Measurements from ENCODE around the gene COMT.

DNA sequence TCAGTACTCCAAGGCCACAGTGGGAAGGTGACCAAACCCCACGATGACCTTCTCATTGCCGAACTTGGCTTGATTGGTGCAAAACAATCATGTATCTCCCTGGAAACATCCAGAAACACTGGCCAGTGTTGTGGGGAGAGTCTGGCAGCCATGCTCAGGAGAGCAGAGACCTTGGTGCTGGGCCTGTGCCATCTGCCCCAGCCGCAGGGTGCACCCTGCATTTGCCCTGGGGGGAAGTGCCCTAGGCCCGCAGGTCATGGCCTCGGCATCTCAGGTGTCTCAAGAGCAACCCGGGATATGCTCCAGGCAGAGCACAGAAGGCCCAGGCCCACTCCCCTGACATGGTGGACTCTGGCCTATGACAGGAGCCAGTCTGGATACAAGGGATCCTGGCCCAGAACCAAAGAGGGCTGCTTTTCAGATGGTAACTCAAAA, 51.4 kb downstream of the COMT start:
- TF ChIP-seq, protein P1, sequence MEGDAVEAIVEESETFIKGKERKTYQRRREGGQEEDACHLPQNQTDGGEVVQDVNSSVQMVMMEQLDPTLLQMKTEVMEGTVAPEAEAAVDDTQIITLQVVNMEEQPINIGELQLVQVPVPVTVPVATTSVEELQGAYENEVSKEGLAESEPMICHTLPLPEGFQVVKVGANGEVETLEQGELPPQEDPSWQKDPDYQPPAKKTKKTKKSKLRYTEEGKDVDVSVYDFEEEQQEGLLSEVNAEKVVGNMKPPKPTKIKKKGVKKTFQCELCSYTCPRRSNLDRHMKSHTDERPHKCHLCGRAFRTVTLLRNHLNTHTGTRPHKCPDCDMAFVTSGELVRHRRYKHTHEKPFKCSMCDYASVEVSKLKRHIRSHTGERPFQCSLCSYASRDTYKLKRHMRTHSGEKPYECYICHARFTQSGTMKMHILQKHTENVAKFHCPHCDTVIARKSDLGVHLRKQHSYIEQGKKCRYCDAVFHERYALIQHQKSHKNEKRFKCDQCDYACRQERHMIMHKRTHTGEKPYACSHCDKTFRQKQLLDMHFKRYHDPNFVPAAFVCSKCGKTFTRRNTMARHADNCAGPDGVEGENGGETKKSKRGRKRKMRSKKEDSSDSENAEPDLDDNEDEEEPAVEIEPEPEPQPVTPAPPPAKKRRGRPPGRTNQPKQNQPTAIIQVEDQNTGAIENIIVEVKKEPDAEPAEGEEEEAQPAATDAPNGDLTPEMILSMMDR (tag by site-specific recombination; IDR thresholded peaks at IDR 0.05) = no peak
- TF ChIP-seq, protein P2, sequence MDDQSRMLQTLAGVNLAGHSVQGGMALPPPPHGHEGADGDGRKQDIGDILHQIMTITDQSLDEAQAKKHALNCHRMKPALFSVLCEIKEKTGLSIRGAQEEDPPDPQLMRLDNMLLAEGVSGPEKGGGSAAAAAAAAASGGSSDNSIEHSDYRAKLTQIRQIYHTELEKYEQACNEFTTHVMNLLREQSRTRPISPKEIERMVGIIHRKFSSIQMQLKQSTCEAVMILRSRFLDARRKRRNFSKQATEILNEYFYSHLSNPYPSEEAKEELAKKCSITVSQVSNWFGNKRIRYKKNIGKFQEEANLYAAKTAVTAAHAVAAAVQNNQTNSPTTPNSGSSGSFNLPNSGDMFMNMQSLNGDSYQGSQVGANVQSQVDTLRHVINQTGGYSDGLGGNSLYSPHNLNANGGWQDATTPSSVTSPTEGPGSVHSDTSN (CRISPR knock-in tag; IDR thresholded peaks at IDR 0.05) = no peak
- no peak for TF ChIP-seq ZNF416 (tag by site-specific recombination; IDR thresholded peaks at IDR 0.05)
- TF ChIP-seq ZNF24 (tag by site-specific recombination; IDR thresholded peaks at IDR 0.05) = no peak
- TF ChIP-seq SP2 (tag by site-specific recombination; IDR thresholded peaks at IDR 0.05) = no peak
- TF ChIP-seq ZNF174 (tag by site-specific recombination; IDR thresholded peaks at IDR 0.05) = no peak
- no peak for TF ChIP-seq MYNN (tag by site-specific recombination; IDR thresholded peaks at IDR 0.05; ENCODE audit: borderline replicate concordance)
- TF ChIP-seq, protein P3, sequence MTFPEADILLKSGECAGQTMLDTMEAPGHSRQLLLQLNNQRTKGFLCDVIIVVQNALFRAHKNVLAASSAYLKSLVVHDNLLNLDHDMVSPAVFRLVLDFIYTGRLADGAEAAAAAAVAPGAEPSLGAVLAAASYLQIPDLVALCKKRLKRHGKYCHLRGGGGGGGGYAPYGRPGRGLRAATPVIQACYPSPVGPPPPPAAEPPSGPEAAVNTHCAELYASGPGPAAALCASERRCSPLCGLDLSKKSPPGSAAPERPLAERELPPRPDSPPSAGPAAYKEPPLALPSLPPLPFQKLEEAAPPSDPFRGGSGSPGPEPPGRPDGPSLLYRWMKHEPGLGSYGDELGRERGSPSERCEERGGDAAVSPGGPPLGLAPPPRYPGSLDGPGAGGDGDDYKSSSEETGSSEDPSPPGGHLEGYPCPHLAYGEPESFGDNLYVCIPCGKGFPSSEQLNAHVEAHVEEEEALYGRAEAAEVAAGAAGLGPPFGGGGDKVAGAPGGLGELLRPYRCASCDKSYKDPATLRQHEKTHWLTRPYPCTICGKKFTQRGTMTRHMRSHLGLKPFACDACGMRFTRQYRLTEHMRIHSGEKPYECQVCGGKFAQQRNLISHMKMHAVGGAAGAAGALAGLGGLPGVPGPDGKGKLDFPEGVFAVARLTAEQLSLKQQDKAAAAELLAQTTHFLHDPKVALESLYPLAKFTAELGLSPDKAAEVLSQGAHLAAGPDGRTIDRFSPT (tag by site-specific recombination; IDR thresholded peaks at IDR 0.05) = no peak
- TF ChIP-seq ZNF529 (tag by site-specific recombination; IDR thresholded peaks at IDR 0.05; ENCODE audit: insufficient replicate concordance) = no peak
- no peak for TF ChIP-seq ZNF555 (tag by site-specific recombination; conservative IDR thresholded peaks at IDR 0.05)
- TF ChIP-seq ZNF747 (tag by site-specific recombination; IDR thresholded peaks at IDR 0.05) = no peak
- TF ChIP-seq ZNF548 (tag by site-specific recombination; IDR thresholded peaks at IDR 0.05) = no peak
- TF ChIP-seq ZFP69B (tag by site-specific recombination; IDR thresholded peaks at IDR 0.05) = no peak
- no peak for TF ChIP-seq HOXA7 (CRISPR knock-in tag; IDR thresholded peaks at IDR 0.05; ENCODE audit: borderline replicate concordance)
